NCI-H146 (cell line): ENCODE results near the gene PRKG1.

Source experiments
- DNase-seq: peaks from one replicate; lab custom pipeline; 2025; lab: John Stamatoyannopoulos, UW

Gene PRKG1

GRCh38 chr10:51760864-51761640 lies 686.8 kb downstream of the PRKG1 start:
- no peak for DNase-seq

- no peak for DNase-seq
These were observed 689.5 kb downstream of the PRKG1 start for GRCh38 chr10:51763746-51764145.

DNA sequence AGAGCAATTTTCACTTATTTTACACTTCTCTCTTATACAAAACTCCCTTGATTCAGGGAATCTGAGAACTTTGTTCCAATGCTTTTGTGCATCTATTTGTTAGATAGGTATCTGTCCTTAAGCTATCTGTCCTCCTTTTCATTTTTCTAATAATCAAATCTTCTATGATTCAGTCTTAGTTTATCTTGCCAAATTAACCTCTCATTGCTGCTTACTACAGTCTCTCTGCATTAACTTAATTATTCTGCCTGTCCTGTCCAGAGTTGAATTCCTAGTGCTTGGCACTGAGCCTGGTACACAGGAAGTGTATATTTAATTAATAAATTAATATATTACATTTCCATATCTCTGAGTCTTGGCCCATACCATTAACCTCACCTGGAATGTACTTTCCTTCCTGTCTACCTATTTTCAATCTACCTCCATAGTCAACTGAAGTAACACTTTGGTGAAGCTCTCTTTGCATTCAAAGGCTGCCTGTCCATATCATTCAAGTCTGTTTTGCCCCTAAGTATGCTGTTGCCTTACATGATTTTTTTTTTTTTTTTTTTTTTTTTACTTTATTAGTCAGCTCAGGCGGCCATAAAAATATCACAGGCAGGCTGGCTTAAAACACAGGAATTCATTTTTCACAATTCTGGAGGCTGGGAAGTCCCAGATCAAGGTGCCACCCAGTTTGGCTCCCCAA lies 691.1 kb downstream of the PRKG1 start:
- DNase-seq = no peak

GRCh38 chr10:51766423-51767102 lies 692.3 kb downstream of the PRKG1 start:
- DNase-seq = no peak

- no peak for DNase-seq
These were observed 692.9 kb downstream of the PRKG1 start for GRCh38 chr10:51767103-51767763.

GRCh38 chr10:51768886-51769465 lies 694.7 kb downstream of the PRKG1 start:
- no peak for DNase-seq

DNA sequence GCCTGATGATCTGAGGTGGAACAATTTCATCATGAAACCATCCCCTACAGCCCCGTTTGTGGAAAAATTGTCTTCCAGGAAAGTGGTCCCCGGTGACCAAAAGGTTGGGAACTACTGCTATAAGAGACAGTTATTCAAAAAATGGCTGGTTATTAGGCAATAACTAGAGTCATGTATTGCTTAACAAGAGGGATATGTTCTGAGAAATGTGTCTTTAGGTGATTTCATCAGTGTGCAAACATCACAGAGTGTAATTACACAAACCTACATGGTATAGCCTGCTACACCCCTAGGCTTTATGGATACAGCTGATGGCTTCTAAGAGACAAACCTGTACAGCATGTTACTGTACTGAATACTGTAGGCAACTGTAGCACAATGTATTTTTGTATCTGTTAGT lies 696.4 kb downstream of the PRKG1 start:
- no peak for DNase-seq

DNA sequence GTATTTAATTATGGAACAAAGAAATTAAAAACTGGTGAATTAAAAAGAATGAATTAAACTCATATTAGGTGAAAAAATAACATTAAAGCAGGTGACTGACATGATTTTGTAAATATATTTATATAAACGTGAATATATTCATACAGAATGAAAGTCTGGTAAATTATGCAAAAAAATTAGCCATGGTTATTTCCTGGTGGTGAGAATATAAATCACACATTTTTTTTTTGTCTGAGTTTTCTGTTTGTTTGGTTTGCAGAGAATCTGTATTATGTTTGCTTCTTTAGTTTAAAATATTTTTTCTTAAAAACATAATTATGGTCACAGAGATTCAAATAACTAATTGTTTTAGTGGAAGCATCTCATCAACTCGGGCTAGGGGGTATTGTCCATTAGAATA lies 698.1 kb downstream of the PRKG1 start:
- DNase-seq = no peak

DNA sequence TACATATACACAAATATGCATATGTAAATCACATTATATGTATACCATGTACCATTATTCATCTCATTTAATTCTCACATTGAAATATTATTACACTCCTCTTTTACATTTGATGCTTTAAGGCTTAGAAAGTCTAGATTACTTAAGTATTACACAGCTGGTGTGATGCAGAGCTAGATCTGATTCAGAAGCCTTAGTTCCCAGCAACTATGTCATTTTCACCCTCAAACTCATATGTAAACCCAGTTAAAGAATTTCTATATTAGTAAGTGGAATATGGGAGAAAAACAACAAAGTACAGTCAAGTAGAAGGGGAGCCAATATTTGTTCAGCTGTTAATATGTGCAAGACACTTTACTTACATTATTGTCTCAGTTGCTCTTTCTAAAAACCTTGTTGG lies 699.4 kb downstream of the PRKG1 start:
- no peak for DNase-seq

GRCh38 chr10:51783941-51784340 lies 709.7 kb downstream of the PRKG1 start:
- no peak for DNase-seq

- no peak for DNase-seq
These were observed 711.9 kb downstream of the PRKG1 start for GRCh38 chr10:51786016-51786683.

GRCh38 chr10:51786684-51787035 lies 712.4 kb downstream of the PRKG1 start:
- no peak for DNase-seq

GRCh38 chr10:51788273-51788672 lies 714.0 kb downstream of the PRKG1 start:
- DNase-seq = no peak

DNA sequence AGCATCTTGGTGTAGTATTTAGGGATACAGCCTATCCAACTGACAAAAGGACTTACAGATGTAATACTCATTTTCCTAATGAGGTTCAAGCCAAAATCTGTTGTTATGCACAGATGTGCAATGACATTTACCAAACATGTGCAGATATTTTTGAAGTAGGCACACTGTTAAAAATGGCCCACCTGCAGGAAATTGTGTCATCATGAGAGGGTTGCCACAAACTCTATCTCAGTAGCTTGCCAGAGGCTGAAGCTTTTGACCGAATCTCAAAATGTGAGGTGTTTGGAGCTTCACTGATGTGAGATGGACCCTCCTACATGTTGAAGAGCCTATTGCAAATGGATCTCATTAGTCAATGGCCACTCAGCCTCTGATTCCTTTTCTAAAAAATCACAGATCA lies 714.8 kb downstream of the PRKG1 start:
- DNase-seq = no peak

GRCh38 chr10:51789903-51790302 lies 715.6 kb downstream of the PRKG1 start:
- DNase-seq = no peak

DNA sequence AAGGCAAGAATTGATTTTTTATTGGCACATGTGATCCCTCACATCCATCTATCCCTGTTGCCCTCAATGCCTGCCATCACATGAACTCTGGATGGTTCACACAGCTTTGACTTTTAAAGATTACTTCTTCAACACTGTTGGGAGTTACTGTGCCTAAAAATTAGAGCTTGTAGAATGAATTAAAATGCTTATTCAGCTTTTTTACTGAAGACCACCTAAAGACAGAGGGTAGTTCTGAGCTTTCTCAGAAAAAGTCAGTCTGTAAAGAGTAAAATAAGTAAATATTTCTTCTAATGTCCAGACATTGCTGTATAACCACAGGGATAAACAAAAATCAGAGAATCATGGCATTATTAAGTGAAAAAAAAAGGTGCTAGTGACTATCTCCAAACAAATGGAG lies 718.4 kb downstream of the PRKG1 start:
- DNase-seq = no peak

DNA sequence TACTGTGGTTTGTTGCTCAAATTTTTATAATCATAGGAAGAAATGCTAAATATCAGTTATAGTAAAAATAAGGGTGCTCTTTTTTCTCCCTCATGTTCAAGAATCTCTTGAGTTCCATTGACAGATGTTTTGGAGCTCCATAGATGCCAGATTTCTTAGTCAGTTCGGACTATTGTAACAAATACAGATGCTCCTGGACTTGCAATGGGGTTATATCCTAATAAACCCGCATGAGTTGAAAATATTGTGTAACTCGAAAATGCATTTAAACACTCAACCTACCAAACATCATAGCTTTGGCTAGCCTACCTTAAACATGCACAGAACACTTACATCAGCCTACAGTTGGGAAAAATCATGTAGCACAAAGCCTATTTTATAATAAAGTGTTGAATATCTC lies 725.8 kb downstream of the PRKG1 start:
- DNase-seq = no peak

GRCh38 chr10:51800725-51801424 lies 726.6 kb downstream of the PRKG1 start:
- no peak for DNase-seq

DNA sequence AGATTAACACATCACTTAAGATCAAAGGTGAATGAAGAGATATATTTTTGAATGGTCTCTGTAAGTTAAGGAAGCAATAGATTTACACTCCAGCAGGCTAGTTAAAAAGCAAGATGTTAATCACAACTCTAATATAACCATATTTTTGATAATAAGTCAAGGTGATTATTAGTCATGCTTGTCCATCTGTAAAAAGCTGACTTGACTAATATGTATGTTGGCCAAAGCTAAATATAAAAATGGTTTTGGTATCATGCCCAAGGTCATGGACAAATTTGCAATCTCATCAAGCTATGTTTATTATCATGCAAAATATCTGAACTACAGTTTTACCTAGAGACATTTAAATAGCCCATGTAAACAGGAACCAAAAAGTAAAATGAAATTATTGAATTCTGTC lies 727.7 kb downstream of the PRKG1 start:
- DNase-seq = no peak

GRCh38 chr10:51804866-51805265 lies 730.6 kb downstream of the PRKG1 start:
- no peak for DNase-seq
